Activated T-cell treated with anti-CD3 and anti-CD28 coated beads, Interleukin-2, amount 50 U/mL, for 48 hours (primary cell): Measurements from ENCODE around the gene CD300E.

Experiments used
- DNase-seq, 2 experiments: peaks; one replicate each; pipeline ENCODE4 v3.0.0-alpha.2; 2020

The CD300E gene

DNA sequence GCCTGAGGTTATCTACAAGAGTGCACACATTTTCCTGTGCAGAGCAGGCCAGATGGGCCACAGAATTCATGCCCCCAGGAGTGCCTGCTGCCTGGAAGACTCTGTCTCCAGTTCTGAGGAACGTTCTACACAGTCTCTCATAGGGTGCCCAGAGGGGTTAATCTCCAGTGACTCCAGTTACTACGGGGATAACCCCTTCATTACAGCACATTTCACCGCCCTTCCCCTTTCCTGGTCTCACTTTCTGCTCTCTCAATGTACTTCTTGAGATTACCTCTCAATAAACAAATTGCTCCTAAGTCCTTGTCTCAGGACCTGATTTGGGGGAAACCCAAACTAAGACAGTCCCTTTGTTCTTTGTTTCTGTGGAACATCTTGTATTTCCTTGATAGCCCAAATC, 62.0 kb downstream of the CD300E start:
- DNase-seq = no peak
